CD4-positive, alpha-beta T cell treated with Interleukin-12 subunit alpha and Interleukin-12 subunit beta, for 1 hour (primary cell): ENCODE data around the gene PIGT.
"Not testable (repeated sequence)": the region's sequence is repeated elsewhere in the genome, so short reads cannot be mapped to it uniquely, and the experiment has no call there.

Experiments used
- DNase-seq: peaks from one replicate; pipeline ENCODE4 v3.0.0-alpha.2; 2020

The PIGT gene

DNA sequence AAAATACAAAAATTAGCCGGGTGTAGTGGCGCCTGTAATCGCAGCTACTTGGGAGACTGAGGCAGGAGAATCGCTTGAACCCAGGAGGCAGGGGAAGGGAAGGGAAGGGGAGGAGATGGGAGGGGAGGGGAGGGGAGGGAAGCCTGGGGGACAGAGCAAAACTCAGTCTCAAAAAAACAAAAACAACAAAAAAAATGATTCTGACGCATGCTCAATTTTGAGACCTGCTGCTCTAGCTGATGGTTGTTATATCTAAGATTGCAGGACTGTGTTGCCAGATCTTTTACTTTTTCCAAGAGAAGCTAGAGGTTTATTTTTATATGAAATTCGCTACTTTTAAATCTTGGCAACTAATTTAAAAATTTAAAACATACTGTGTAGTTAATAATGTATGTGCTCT lies 51.2 kb downstream of the PIGT start:
- DNase-seq: no peak

DNA sequence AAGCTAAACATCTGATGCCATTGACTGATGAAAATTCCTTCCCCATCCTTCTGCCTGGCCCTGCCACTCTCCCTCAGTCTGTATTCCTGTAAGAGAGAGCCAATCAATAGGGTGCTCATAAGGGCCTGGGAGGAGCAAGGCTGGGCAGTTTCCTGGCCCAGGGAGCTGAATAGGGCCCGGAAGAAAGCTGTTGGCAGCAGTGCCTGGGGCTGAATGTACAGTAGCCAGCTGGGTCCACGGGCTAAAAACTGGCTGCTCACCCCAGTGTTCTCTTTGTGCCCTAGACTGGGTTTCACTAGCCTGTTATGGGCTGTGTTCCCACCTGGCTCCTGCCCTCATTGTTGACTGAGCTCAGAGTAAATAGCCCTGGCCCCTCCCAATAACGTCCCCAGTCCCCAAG lies 51.9 kb downstream of the PIGT start:
- no peak for DNase-seq

DNA sequence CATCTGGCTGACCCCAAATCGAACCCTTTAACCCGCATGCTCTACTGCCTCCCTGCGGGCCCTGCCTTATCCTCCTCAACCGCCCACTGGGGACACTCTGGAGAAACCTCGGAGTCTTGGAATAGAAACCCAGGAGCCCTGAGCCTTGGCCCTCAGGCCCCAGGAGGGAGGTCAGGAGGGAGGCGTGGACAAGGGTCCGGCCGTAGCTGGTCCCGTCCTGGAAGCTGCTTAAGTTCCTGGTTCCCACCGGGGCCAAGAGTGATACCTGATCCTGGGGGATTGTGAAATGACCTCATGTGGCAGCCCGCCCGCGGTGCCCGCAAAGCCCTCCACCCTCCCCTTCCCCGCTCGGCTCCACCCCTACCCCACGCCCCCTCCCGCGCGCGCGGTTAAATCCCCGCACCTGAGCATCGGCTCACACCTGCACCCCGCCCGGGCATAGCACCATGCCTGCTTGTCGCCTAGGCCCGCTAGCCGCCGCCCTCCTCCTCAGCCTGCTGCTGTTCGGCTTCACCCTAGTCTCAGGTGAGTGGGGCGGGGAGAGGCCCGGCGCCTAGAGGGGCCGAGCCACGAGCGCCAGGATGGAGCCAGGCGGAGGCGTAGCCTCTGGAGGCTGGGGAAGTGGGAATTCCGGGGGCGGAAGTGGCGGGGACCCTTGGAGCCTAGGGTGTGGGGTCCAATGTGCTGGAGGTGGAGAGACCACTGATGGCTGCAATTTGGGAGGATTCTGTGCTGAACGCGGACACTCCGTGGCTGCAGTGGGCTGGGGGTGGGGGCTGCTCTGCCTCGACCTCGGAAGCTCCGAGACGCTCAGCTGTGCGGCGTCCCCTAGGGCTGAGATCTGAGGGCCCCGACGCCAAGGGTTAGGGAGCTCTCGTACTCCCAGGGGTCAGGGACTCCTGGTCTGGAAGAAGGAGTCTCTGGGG lies 53.7 kb downstream of the PIGT start, which contains the start of gene WFDC2:
WFDC2 (plus strand) TSS at position 418 of the 926 bp plus-strand sequence; CDS start at position 447, 29 bp downstream.
- DNase-seq: no peak

DNA sequence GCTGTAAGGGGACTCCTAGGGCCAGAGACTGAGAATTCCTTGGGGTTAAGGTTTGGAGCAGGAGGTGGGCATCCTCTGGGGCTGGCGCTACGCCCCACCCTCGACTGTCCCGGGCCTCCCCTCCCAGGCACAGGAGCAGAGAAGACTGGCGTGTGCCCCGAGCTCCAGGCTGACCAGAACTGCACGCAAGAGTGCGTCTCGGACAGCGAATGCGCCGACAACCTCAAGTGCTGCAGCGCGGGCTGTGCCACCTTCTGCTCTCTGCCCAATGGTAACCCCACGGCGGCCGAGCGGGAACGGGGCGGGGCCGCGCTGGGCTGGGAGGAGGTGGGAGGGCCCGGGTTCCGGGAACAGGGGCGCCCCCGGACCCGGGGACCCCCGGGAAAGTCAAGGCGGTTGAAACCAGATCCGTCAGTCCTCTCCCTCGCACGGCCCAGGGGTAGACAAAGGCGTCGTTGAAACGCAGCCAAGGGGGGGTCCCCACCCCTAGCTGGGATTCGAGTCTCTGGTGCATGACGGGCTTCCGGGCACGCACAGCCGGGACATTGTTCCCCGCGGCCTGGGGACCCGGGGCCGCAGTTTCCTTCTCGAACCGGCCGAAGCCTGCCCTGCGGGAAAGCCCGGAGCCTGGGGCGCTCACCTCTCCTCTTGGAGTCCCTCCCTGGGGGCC lies 54.5 kb downstream of the PIGT start:
- DNase-seq: no peak

DNA sequence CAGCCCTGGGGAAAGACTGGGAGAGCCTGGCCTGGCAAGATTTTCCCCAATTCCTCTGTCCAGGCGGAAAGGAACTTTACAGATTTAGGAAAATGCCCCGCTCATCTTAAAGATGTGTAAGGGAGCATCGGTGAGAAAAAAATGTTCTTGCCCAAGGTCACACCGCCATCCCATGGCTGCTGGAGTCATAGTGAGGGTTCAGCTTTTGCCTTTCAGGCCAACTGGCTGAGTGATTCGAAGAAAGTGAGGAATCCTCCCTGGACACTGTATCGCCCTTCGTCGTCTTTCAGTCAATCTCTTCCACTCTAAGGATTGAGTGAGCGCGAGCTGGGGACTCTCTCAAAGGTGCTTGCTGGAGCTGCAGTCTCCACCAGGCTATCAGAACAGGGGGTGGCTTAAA lies 55.0 kb downstream of the PIGT start:
- no peak for DNase-seq

DNA sequence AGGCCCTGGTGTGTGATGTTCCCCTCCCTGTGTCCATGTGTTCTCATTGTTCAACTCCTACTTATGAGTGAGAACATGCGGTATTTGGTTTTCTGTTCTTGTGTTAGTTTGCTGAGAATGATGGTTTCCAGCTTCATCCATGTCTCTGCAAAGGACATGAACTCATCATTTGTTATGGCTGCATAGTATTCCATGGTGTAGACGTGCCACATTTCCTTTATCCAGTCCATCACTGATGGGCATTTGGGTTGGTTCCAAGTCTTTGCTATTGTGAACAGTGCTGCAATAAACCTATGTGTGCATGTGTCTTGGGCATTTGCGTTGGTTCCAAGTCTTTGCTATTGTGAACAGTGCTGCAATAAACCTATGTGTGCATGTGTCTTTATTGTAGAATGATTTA lies 56.3 kb downstream of the PIGT start:
- not testable (repeated sequence) for DNase-seq
